DOHH2 (cell line): ENCODE results near the gene EPN2.
"Not testable (repeated sequence)": the region's sequence is repeated elsewhere in the genome, so short reads cannot be mapped to it uniquely, and the experiment has no call there.

ENCODE experiments used
- EZH2phosphoT487 ChIP-seq: fragments of 200-600 bp; sonication (generic); IDR thresholded peaks from 2 replicates; pipeline ENCODE4 v1.6.1; 2017; ENCODE audit warnings: borderline replicate concordance, mild to moderate bottlenecking, antibody characterized with exemption, low read length, moderate library complexity, mixed read lengths
- TF ChIP-seq, protein P1 (sequence below): fragments of 200-600 bp; sonication (generic); IDR thresholded peaks from one replicate; pipeline ENCODE4 v1.5.1; 2014; ENCODE audit warnings: antibody characterized with exemption, mild to moderate bottlenecking, low read depth, low read length; ENCODE audit not compliant: poor library complexity, severe bottlenecking

DNA sequence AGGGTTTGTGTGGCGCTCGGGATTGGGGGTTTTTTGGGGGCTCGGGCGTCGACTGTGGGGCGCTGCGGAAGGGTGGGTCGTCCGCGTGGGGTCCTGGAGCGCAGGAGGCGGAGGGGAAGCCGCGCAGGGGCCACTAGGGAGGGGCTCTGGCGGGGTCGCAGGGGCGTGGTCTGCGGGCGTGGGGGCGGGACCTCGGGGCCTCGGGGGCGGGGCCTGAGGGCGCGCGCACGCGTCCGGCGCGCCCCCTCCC lies at the start of gene EPN2:
- TF ChIP-seq, protein P1, sequence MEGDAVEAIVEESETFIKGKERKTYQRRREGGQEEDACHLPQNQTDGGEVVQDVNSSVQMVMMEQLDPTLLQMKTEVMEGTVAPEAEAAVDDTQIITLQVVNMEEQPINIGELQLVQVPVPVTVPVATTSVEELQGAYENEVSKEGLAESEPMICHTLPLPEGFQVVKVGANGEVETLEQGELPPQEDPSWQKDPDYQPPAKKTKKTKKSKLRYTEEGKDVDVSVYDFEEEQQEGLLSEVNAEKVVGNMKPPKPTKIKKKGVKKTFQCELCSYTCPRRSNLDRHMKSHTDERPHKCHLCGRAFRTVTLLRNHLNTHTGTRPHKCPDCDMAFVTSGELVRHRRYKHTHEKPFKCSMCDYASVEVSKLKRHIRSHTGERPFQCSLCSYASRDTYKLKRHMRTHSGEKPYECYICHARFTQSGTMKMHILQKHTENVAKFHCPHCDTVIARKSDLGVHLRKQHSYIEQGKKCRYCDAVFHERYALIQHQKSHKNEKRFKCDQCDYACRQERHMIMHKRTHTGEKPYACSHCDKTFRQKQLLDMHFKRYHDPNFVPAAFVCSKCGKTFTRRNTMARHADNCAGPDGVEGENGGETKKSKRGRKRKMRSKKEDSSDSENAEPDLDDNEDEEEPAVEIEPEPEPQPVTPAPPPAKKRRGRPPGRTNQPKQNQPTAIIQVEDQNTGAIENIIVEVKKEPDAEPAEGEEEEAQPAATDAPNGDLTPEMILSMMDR: not testable (repeated sequence)
- TF ChIP-seq EZH2phosphoT487: not testable (repeated sequence)
